HG03558 (cell line): ENCODE measurements around the gene CKAP5.

Experiments
- ATAC-seq: cut with Tn5 transposase; IDR thresholded peaks from one replicate; pipeline ENCODE4 v1.9.1; 2021; ENCODE audit warnings: moderate number of reproducible peaks; ENCODE audit not compliant: unreplicated experiment; ENCODE audit errors: extremely low read depth

The CKAP5 gene

GRCh38 chr11:46856605-46857343, 10.7 kb upstream of the CKAP5 start:
- ATAC-seq: no peak

- ATAC-seq: no peak
These were observed 9.8 kb upstream of the CKAP5 start for GRCh38 chr11:46855863-46856262.

GRCh38 chr11:46855167-46855566, 9.1 kb upstream of the CKAP5 start:
- ATAC-seq: no peak

GRCh38 chr11:46850829-46851380, 4.8 kb upstream of the CKAP5 start:
- ATAC-seq: no peak

- ATAC-seq: no peak
These were observed 3.6 kb upstream of the CKAP5 start for GRCh38 chr11:46849631-46850030.

- no peak for ATAC-seq
These were observed 390 bp upstream of the CKAP5 start for GRCh38 chr11:46846510-46846830.

GRCh38 chr11:46845440-46845739, 690 bp downstream of the CKAP5 start:
- no peak for ATAC-seq

- no peak for ATAC-seq
These were observed 6.0 kb downstream of the CKAP5 start for GRCh38 chr11:46840116-46840515.

GRCh38 chr11:46838501-46838900, 7.6 kb downstream of the CKAP5 start:
- ATAC-seq: no peak

GRCh38 chr11:46837860-46838259, 8.2 kb downstream of the CKAP5 start:
- no peak for ATAC-seq

GRCh38 chr11:46836870-46837269, 9.2 kb downstream of the CKAP5 start:
- ATAC-seq: no peak

- no peak for ATAC-seq
These were observed 9.6 kb downstream of the CKAP5 start for GRCh38 chr11:46836431-46836830.

- ATAC-seq: no peak
These were observed 10.2 kb downstream of the CKAP5 start for GRCh38 chr11:46835897-46836296.

- no peak for ATAC-seq
These were observed 11.3 kb downstream of the CKAP5 start for GRCh38 chr11:46834821-46835220.

- ATAC-seq: no peak
These were observed 13.4 kb downstream of the CKAP5 start for GRCh38 chr11:46832511-46833214.

- ATAC-seq: no peak
These were observed 18.1 kb downstream of the CKAP5 start for GRCh38 chr11:46827995-46828394.

GRCh38 chr11:46826310-46827044, 19.6 kb downstream of the CKAP5 start:
- ATAC-seq: peak; percentile 72

- ATAC-seq: no peak
These were observed 37.2 kb downstream of the CKAP5 start for GRCh38 chr11:46808799-46809431.

GRCh38 chr11:46801694-46802470, 44.2 kb downstream of the CKAP5 start:
- no peak for ATAC-seq

GRCh38 chr11:46800177-46800576, 45.9 kb downstream of the CKAP5 start:
- ATAC-seq: no peak
